GM23338 (cell line): ENCODE results near the gene RPN2. TPM values are rescaled to one million over a fixed set of nuclear protein-coding genes. Genes with fewer than 3 reads are reported as not detected.

Source experiments
- ATAC-seq: fragments of 200-7000 bp; cut with Tn5 transposase; 3 replicates; pipeline ENCODE4 v1.9.1; 2020
- DNase-seq: peaks from one replicate; pipeline ENCODE4 v3.0.0-alpha.2; 2015; ENCODE audit warnings: low spot score
- H2AFZ ChIP-seq: fragments of 200-600 bp; sonication (generic); 2 replicates; pipeline ENCODE4 v1.8.0; 2016; ENCODE audit warnings: antibody characterized with exemption, mild to moderate bottlenecking, moderate library complexity
- H3F3A ChIP-seq: fragments of 200-600 bp; sonication (generic); replicated peaks from 2 replicates; pipeline ENCODE4 v1.8.0; 2017; ENCODE audit warnings: antibody characterized with exemption, mixed run types, low read depth
- H3K27ac ChIP-seq: fragments of 200-600 bp; sonication (generic); 2 replicates; pipeline ENCODE4 v1.6.1; 2016; ENCODE audit warnings: low read depth
- H3K27me3 ChIP-seq: fragments of 200-600 bp; sonication (generic); 2 replicates; pipeline ENCODE4 v1.8.0; 2016; ENCODE audit warnings: mild to moderate bottlenecking, mixed run types, moderate library complexity; ENCODE audit not compliant: insufficient read depth
- H3K36me3 ChIP-seq: fragments of 200-600 bp; sonication (generic); 2 replicates; pipeline ENCODE4 v1.8.0; 2016; ENCODE audit warnings: mild to moderate bottlenecking; ENCODE audit not compliant: insufficient read depth
- H3K4me1 ChIP-seq: fragments of 200-600 bp; sonication (generic); 2 replicates; pipeline ENCODE4 v1.8.0; 2016; ENCODE audit warnings: mild to moderate bottlenecking, moderate library complexity; ENCODE audit not compliant: insufficient read depth
- H3K4me2 ChIP-seq: fragments of 200-600 bp; sonication (generic); 2 replicates; pipeline ENCODE4 v1.7.1; 2017; ENCODE audit warnings: mixed run types
- H3K4me3 ChIP-seq: fragments of 200-600 bp; sonication (generic); 2 replicates; pipeline ENCODE4 v1.6.1; 2016; ENCODE audit warnings: mixed run types
- H3K79me2 ChIP-seq: fragments of 200-600 bp; sonication (generic); replicated peaks from 2 replicates; pipeline ENCODE4 v1.8.0; 2017; ENCODE audit warnings: mild to moderate bottlenecking; ENCODE audit not compliant: insufficient read depth
- H3K9me2 ChIP-seq: fragments of 200-600 bp; sonication (generic); 2 replicates; pipeline ENCODE4 v1.8.0; 2017; ENCODE audit not compliant: insufficient read depth
- H4K20me1 ChIP-seq: fragments of 200-600 bp; sonication (generic); replicated peaks from 2 replicates; pipeline ENCODE4 v1.8.0; 2017; ENCODE audit warnings: mild to moderate bottlenecking; ENCODE audit not compliant: insufficient read depth
- H3K27ac Mint-ChIP-seq: 2 replicates; pipeline ENCODE4 v1.8.0; 2020; ENCODE audit warnings: inconsistent platforms, mild to moderate bottlenecking, moderate library complexity, mixed read lengths
- H3K27me3 Mint-ChIP-seq: 3 replicates; pipeline ENCODE4 v1.8.0; 2022; ENCODE audit warnings: low read depth, mild to moderate bottlenecking, moderate library complexity, mixed read lengths, inconsistent platforms; ENCODE audit not compliant: insufficient read depth, poor library complexity
- H3K36me3 Mint-ChIP-seq: 3 replicates; pipeline ENCODE4 v1.8.0; 2021; ENCODE audit warnings: low read depth, mild to moderate bottlenecking, inconsistent platforms, moderate library complexity, mixed read lengths
- H3K4me1 Mint-ChIP-seq: 3 replicates; pipeline ENCODE4 v1.8.0; 2020; ENCODE audit warnings: mild to moderate bottlenecking, inconsistent platforms, mixed read lengths
- H3K4me3 Mint-ChIP-seq: 3 replicates; pipeline ENCODE4 v1.8.0; 2021; ENCODE audit warnings: moderate library complexity, mild to moderate bottlenecking, inconsistent platforms, mixed read lengths
- H3K9me3 Mint-ChIP-seq: 3 replicates; pipeline ENCODE4 v1.8.0; 2020; ENCODE audit warnings: moderate library complexity, mild to moderate bottlenecking, inconsistent platforms, mixed read lengths
- CREB1 ChIP-seq: fragments of 250-450 bp; sonication (Bioruptor Pico); IDR thresholded peaks from 2 replicates; pipeline ENCODE4 v1.5.0; 2020; ENCODE audit warnings: low read depth, mild to moderate bottlenecking, moderate library complexity
- EZH2phosphoT487 ChIP-seq: fragments of 200-600 bp; sonication (generic); IDR thresholded peaks from one replicate; pipeline ENCODE4 v1.8.1; 2018; ENCODE audit warnings: antibody characterized with exemption; ENCODE audit not compliant: unreplicated experiment
- JUNB ChIP-seq: IDR thresholded peaks from one replicate; pipeline ENCODE4 v1.6.1; 2016; ENCODE audit warnings: antibody characterized with exemption; ENCODE audit not compliant: unreplicated experiment
- NANOG ChIP-seq: IDR thresholded peaks from 2 replicates; pipeline ENCODE4 v1.6.1; 2016; ENCODE audit warnings: antibody characterized with exemption, borderline replicate concordance
- POLR2AphosphoS5 ChIP-seq: IDR thresholded peaks from 2 replicates; pipeline ENCODE4 v1.6.1; 2016; ENCODE audit warnings: antibody characterized with exemption, low read depth
- STAT1 ChIP-seq: IDR thresholded peaks from one replicate; pipeline ENCODE4 v1.6.1; 2016; ENCODE audit warnings: antibody characterized with exemption; ENCODE audit not compliant: unreplicated experiment
- polyA plus RNA-seq: library from polyadenylated mRNA; unstranded; fragments of >200 nt; fragmentation: Nextera tagmentation; extraction: Ambion mirVana; gene quantifications from 2 replicates; pipeline ENCODE4 v1.2.1, GENCODE V29; 2016
- total RNA-seq: library from RNA; depleted of rRNA; stranded (reverse); fragments of >200 nt; shearing (Covaris generic); gene quantifications from 2 replicates; pipeline ENCODE4 v1.2.3, GENCODE V29; 2014
- TF ChIP-seq, protein P1 (sequence below): IDR thresholded peaks from 2 replicates; pipeline ENCODE4 v1.6.1; 2016; ENCODE audit warnings: antibody characterized with exemption
- TF ChIP-seq, protein P2 (sequence below): fragments of 250-450 bp; sonication (Bioruptor Pico); IDR thresholded peaks from 2 replicates; pipeline ENCODE4 v1.5.0; 2020; ENCODE audit warnings: mild to moderate bottlenecking, moderate library complexity

Gene RPN2
- total and polyA plus RNA-seq, 2 experiments from 2014 or later, result 244 to 302 TPM

DNA sequence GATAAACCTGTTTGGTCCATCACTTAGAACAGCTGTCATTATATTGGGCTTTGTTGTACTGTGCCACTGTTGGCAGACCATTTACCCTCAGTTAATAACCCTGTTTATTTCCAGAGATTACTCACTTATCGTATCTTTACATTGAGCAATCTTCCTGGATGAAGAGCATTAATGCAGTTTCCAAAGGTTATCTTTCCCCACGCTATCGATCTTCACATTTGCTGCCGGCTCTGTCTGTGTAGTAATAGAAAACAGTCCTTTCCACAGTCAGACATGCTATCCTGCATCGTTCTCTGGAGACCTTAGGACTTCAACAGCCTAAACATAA lies 55.1 kb downstream of the RPN2 start:
- no peak overlapping the region for H3K27ac Mint-ChIP-seq
- H2AFZ ChIP-seq, result no peak overlapping the region
- H3K4me1 ChIP-seq, result peaks cover 13% of the 10 kb centered on the region
- H3F3A ChIP-seq, result no peaks in the 10 kb centered on the region
- peaks cover 18% of the 10 kb centered on the region for H3K4me1 Mint-ChIP-seq
- H4K20me1 ChIP-seq, result peaks cover 14% of the 10 kb centered on the region
- peaks cover 3% of the 10 kb centered on the region for H3K27me3 Mint-ChIP-seq
- no peak overlapping the region for H3K4me3 ChIP-seq
- TF ChIP-seq POLR2AphosphoS5 (no peak), JUNB (no peak), EZH2phosphoT487 (no peak), STAT1 (no peak), CREB1 (CRISPR knock-in tag) (no peak), NANOG (no peak)
- TF ChIP-seq, protein P1, sequence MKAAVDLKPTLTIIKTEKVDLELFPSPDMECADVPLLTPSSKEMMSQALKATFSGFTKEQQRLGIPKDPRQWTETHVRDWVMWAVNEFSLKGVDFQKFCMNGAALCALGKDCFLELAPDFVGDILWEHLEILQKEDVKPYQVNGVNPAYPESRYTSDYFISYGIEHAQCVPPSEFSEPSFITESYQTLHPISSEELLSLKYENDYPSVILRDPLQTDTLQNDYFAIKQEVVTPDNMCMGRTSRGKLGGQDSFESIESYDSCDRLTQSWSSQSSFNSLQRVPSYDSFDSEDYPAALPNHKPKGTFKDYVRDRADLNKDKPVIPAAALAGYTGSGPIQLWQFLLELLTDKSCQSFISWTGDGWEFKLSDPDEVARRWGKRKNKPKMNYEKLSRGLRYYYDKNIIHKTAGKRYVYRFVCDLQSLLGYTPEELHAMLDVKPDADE, result no peak
- TF ChIP-seq, protein P2, sequence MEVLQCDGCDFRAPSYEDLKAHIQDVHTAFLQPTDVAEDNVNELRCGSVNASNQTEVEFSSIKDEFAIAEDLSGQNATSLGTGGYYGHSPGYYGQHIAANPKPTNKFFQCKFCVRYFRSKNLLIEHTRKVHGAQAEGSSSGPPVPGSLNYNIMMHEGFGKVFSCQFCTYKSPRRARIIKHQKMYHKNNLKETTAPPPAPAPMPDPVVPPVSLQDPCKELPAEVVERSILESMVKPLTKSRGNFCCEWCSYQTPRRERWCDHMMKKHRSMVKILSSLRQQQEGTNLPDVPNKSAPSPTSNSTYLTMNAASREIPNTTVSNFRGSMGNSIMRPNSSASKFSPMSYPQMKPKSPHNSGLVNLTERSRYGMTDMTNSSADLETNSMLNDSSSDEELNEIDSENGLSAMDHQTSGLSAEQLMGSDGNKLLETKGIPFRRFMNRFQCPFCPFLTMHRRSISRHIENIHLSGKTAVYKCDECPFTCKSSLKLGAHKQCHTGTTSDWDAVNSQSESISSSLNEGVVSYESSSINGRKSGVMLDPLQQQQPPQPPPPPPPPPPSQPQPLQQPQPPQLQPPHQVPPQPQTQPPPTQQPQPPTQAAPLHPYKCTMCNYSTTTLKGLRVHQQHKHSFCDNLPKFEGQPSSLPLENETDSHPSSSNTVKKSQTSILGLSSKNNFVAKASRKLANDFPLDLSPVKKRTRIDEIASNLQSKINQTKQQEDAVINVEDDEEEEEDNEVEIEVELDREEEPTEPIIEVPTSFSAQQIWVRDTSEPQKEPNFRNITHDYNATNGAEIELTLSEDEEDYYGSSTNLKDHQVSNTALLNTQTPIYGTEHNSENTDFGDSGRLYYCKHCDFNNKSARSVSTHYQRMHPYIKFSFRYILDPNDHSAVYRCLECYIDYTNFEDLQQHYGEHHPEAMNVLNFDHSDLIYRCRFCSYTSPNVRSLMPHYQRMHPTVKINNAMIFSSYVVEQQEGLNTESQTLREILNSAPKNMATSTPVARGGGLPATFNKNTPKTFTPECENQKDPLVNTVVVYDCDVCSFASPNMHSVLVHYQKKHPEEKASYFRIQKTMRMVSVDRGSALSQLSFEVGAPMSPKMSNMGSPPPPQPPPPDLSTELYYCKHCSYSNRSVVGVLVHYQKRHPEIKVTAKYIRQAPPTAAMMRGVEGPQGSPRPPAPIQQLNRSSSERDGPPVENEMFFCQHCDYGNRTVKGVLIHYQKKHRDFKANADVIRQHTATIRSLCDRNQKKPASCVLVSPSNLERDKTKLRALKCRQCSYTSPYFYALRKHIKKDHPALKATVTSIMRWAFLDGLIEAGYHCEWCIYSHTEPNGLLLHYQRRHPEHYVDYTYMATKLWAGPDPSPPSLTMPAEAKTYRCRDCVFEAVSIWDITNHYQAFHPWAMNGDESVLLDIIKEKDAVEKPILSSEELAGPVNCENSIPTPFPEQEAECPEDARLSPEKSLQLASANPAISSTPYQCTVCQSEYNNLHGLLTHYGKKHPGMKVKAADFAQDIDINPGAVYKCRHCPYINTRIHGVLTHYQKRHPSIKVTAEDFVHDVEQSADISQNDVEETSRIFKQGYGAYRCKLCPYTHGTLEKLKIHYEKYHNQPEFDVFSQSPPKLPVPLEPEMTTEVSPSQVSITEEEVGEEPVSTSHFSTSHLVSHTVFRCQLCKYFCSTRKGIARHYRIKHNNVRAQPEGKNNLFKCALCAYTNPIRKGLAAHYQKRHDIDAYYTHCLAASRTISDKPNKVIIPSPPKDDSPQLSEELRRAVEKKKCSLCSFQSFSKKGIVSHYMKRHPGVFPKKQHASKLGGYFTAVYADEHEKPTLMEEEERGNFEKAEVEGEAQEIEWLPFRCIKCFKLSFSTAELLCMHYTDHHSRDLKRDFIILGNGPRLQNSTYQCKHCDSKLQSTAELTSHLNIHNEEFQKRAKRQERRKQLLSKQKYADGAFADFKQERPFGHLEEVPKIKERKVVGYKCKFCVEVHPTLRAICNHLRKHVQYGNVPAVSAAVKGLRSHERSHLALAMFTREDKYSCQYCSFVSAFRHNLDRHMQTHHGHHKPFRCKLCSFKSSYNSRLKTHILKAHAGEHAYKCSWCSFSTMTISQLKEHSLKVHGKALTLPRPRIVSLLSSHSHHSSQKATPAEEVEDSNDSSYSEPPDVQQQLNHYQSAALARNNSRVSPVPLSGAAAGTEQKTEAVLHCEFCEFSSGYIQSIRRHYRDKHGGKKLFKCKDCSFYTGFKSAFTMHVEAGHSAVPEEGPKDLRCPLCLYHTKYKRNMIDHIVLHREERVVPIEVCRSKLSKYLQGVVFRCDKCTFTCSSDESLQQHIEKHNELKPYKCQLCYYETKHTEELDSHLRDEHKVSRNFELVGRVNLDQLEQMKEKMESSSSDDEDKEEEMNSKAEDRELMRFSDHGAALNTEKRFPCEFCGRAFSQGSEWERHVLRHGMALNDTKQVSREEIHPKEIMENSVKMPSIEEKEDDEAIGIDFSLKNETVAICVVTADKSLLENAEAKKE (CRISPR knock-in tag), result no peak
- DNase-seq (no peak), ATAC-seq (no peak)
- H3K4me3 Mint-ChIP-seq, result no peak overlapping the region
- peaks cover 93% of the 10 kb centered on the region for H3K36me3 Mint-ChIP-seq
- no peaks in the 10 kb centered on the region for H3K79me2 ChIP-seq
- H3K9me3 Mint-ChIP-seq, result no peaks in the 10 kb centered on the region
- peaks cover 76% of the 10 kb centered on the region for H3K36me3 ChIP-seq
- no peaks in the 10 kb centered on the region for H3K9me2 ChIP-seq
- H3K27ac ChIP-seq, result no peak overlapping the region
- H3K27me3 ChIP-seq, result no peaks in the 10 kb centered on the region
- no peak overlapping the region for H3K4me2 ChIP-seq
